Measurements from ENCODE around the gene HOXB8. TPM values are rescaled to one million over a fixed set of nuclear protein-coding genes. Genes with fewer than 3 reads are reported as not detected.

HOXB8 gene
- total and polyA plus RNA-seq, 8 donors, result 0.09 to 0.15 (median 0.12) TPM; not detected in 5

DNA sequence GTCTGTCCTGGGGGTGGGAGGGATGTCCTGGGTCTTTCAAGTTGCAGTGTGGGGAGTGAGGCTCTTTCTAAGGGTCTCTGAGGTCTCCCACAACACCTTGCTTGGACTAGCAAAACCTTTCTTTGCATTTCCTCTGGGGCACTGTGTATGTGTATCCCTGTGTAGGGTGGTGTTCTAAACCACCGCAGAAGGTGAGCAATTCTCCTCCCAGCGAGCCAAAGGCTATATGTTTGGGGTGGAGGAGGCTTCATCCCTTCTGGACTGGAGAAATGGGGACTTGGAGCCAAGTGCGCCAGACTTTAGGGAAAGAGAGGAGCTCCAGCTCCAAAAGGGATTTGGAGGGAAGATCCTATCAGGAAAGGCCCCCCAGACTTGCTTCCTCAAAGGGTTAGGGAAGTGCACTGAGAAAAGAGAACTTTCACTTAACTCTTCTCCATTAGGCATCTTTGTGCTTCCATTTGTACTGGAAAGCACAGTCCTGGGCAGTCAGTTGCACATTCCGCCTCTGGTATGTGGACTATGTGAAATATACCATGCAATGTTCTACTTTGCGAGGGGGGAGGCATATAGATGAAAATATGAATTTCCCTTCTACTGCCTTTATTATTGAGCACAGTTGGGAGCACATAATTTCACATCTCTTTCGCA is 29.9 kb upstream of the HOXB8 start:
- FAIRE-seq, result no peak

DNA sequence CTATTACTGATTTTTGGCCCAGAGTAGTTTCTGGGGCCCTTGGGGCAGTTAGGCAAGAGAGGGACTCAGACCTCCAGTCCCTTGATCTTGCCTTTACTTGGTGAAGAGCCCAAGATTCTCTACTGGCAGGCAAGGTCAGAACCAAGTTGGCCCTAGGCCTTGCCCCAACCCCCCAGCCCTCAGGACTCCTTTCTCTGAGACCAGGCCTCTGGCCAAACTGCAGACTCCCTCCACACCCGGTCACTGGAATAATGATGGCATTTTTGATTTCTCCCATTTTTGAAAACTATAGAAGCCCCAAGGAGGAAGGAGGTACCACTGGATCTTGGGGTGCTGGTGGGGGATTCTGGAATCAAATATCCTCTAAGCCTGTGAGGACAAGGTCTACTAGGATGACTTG is 29.1 kb upstream of the HOXB8 start:
- 80 to 82% methylated on average over 1 of the region's 1 CpG for WGBS, 2 donors
- FAIRE-seq (no peak), ATAC-seq (no peak), DNase-seq (no peak)
- Histone ChIP-seq H3K4me3 (no peak overlapping the region), H3K9me3 (no peaks in the 10 kb centered on the region), H3K4me1 (no peaks in the 10 kb centered on the region), H3K27ac (no peak overlapping the region), H3K27me3 (peaks cover 3 to 43% (median 19%) of the 10 kb centered on the region in 4 donors), H3K36me3 (no peaks in the 10 kb centered on the region)
- TF ChIP-seq, protein P1, sequence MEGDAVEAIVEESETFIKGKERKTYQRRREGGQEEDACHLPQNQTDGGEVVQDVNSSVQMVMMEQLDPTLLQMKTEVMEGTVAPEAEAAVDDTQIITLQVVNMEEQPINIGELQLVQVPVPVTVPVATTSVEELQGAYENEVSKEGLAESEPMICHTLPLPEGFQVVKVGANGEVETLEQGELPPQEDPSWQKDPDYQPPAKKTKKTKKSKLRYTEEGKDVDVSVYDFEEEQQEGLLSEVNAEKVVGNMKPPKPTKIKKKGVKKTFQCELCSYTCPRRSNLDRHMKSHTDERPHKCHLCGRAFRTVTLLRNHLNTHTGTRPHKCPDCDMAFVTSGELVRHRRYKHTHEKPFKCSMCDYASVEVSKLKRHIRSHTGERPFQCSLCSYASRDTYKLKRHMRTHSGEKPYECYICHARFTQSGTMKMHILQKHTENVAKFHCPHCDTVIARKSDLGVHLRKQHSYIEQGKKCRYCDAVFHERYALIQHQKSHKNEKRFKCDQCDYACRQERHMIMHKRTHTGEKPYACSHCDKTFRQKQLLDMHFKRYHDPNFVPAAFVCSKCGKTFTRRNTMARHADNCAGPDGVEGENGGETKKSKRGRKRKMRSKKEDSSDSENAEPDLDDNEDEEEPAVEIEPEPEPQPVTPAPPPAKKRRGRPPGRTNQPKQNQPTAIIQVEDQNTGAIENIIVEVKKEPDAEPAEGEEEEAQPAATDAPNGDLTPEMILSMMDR (IDR thresholded peaks at IDR 0.05), result no peak
- intact Hi-C loops (cut with DNase I), result no loop called here

More for the DNA sequence above, 29.9 kb upstream of the HOXB8 start:
- intact Hi-C loops (cut with DNase I), result no loop called here
- Histone ChIP-seq H3K9me3 (no peaks in the 10 kb centered on the region), H3K27ac (no peak overlapping the region), H3K4me1 (no peaks in the 10 kb centered on the region), H3K27me3 (peaks cover 3 to 46% (median 19%) of the 10 kb centered on the region in 4 donors), H3K4me3 (no peak overlapping the region), H3K36me3 (no peaks in the 10 kb centered on the region)
- TF ChIP-seq, protein P1 (IDR thresholded peaks at IDR 0.05), result no peak
- ATAC-seq (no peak), DNase-seq (no peak)
- 21 to 27% methylated on average over 6 of the region's 6 CpGs for WGBS, 2 donors

DNA sequence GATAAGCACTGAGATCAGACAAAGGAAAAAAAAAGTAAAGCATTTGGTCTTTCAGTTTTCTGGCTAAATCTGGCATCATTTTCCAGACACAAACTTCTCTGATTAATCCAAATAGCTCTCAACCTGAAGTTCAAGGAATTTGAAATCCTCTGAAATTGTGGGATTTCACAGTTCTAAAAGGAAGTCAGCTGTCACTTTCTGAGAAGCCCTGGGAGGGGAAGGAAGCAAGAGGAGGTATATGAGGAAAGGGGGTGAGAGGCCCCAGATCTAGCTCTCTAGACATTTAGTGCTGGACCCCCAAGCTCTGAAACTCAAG is 28.6 kb upstream of the HOXB8 start:
- TF ChIP-seq, protein P1 (IDR thresholded peaks at IDR 0.05), result no peak
- no peaks in the 10 kb centered on the region for H3K9me3 ChIP-seq
- no peaks in the 10 kb centered on the region for H3K36me3 ChIP-seq
- no peak overlapping the region for H3K4me3 ChIP-seq
- FAIRE-seq (no peak), DNase-seq (no peak), ATAC-seq (no peak)
- peaks cover 3 to 43% (median 19%) of the 10 kb centered on the region in 4 donors for H3K27me3 ChIP-seq
- intact Hi-C loops (cut with DNase I), result no loop called here
- H3K4me1 ChIP-seq, result no peaks in the 10 kb centered on the region
- no peak overlapping the region for H3K27ac ChIP-seq

DNA sequence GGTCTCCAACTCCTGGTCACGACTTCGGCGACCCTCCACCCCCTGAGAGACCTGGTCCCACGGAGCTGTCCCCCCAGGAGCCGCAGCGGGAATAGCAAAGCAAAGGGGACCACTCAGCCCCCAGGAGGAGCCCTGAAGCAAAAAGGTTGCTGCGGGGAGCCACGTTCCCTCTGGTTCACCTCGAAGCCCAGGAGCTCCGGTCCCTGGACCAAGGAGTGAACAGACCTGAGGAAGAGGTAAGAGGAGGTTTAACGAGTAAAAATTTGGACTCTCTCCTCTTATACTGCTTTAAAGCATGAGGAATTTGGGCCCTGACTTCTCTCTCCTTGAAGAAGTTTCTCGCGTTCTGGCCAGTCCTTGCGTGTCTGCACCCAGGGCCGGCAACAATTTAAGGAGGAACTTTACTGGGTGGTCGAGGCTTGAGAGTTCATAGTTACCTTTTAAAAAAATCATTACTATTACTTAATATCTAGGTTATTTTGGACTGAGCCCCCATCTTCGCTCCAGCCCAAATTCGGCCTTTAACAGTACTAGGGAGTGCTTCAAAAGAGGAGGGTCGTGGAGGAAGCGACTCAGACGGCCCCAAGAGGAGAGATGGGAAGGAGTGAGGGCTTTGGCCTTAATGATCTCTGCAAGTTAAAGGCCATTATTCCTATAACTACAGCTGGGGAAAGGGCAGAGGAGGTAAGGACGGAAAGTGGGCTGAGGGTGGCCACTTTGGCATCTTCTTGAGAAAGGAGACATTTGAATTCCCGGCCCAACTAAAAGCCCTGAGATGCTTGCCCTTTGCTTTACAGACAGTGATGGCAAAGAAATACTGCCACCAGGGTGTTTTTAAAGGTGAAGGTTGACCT is 28.0 kb upstream of the HOXB8 start:
- no peaks in the 10 kb centered on the region for H3K4me1 ChIP-seq
- DNase-seq, result no peak
- 20 to 22% methylated on average over 23 of the region's 23 CpGs for WGBS, 2 donors
- peaks cover 3 to 43% (median 16%) of the 10 kb centered on the region in 4 donors for H3K27me3 ChIP-seq
- intact Hi-C loops (cut with DNase I), result no loop called here
- no peak for ATAC-seq
- no peaks in the 10 kb centered on the region for H3K9me3 ChIP-seq
- no peaks in the 10 kb centered on the region for H3K36me3 ChIP-seq
- no peak overlapping the region for H3K27ac ChIP-seq
- no peak overlapping the region for H3K4me3 ChIP-seq
- no peak for FAIRE-seq
- TF ChIP-seq, protein P1 (IDR thresholded peaks at IDR 0.05), result no peak

Data from pancreas (tissue), 10 donors.